ENCODE measurements around the gene SLC46A2. TPM values are rescaled to one million over a fixed set of nuclear protein-coding genes. Genes with fewer than 3 reads are reported as not detected.

The SLC46A2 gene
- total RNA-seq, 2 donors from 2014 or later = 0.80 TPM; not detected in 1

- Histone ChIP-seq H3K4me3 (no peak overlapping the region), H3K27ac (no peak overlapping the region), H3K9me3 (no peaks in the 10 kb centered on the region), H3K36me3 (no peaks in the 10 kb centered on the region), H3K4me1 (replicated peaks) (no peaks in the 10 kb centered on the region), H3K27me3 (replicated peaks; ENCODE audit: insufficient read depth) (no peaks in the 10 kb centered on the region)
- no peak for DNase-seq (ENCODE audit: low spot score)
- TF ChIP-seq POLR2A (IDR thresholded peaks at IDR 0.05) (no peak), POLR2AphosphoS5 (IDR thresholded peaks at IDR 0.05) (no peak), CTCF (IDR thresholded peaks at IDR 0.05) (no peak)
- WGBS = 34% methylated on average over 6 of the region's 6 CpGs
- intact Hi-C loops (cut with DNase I) = no loop called here
Measured at GRCh38 chr9:112898872-112899311, 8.2 kb upstream of the SLC46A2 start.

GRCh38 chr9:112896131-112896530, 5.5 kb upstream of the SLC46A2 start:
- TF ChIP-seq CTCF (IDR thresholded peaks at IDR 0.05) = no peak
- TF ChIP-seq POLR2AphosphoS5 (IDR thresholded peaks at IDR 0.05) = no peak
- no peak for TF ChIP-seq POLR2A (IDR thresholded peaks at IDR 0.05)
- DNase-seq (ENCODE audit: low spot score) = no peak
- H3K27me3 ChIP-seq (replicated peaks; ENCODE audit: insufficient read depth) = no peaks in the 10 kb centered on the region
- no peak overlapping the region for H3K4me3 ChIP-seq
- 60% methylated on average over 3 of the region's 3 CpGs for WGBS
- H3K4me1 ChIP-seq (replicated peaks) = no peaks in the 10 kb centered on the region
- no peaks in the 10 kb centered on the region for H3K9me3 ChIP-seq
- H3K27ac ChIP-seq = no peak overlapping the region
- intact Hi-C loops (cut with DNase I) = no loop called here
- no peaks in the 10 kb centered on the region for H3K36me3 ChIP-seq

GRCh38 chr9:112894699-112895098, 4.0 kb upstream of the SLC46A2 start:
- H3K27ac ChIP-seq = no peak overlapping the region
- no peaks in the 10 kb centered on the region for H3K36me3 ChIP-seq
- H3K27me3 ChIP-seq (replicated peaks; ENCODE audit: insufficient read depth) = no peaks in the 10 kb centered on the region
- WGBS = 94% methylated on average over 1 of the region's 1 CpG
- TF ChIP-seq POLR2A (IDR thresholded peaks at IDR 0.05) (no peak), POLR2AphosphoS5 (IDR thresholded peaks at IDR 0.05) (no peak), CTCF (IDR thresholded peaks at IDR 0.05) (no peak)
- no peak overlapping the region for H3K4me3 ChIP-seq
- no peak for DNase-seq (ENCODE audit: low spot score)
- no peaks in the 10 kb centered on the region for H3K9me3 ChIP-seq
- H3K4me1 ChIP-seq (replicated peaks) = no peaks in the 10 kb centered on the region
- intact Hi-C loops (cut with DNase I) = no loop called here

DNA sequence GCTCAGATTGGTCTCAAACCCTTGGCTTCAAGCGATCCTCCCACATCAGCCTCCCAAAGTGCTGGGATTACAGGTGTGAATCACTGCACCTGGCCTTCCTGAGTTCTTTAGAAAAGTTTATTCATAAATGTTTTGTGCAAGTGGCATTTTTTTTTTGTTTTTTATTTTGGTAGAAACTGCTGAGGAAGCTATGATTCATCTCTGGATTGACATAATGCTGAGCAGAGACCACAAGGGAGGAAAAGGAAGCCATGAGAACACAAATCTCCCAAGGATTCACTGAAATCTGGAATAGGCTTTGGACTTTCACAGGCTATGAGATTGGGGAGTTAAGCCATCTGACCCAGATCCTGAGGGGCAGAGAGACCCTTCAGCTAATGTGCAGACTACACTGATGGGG, 3.4 kb upstream of the SLC46A2 start:
- intact Hi-C loops (cut with DNase I) = no loop called here
- Histone ChIP-seq H3K27ac (no peak overlapping the region), H3K27me3 (replicated peaks; ENCODE audit: insufficient read depth) (no peaks in the 10 kb centered on the region)

More for the DNA sequence above, 3.4 kb upstream of the SLC46A2 start:
- WGBS = 87% methylated on average over 1 of the region's 1 CpG
- Histone ChIP-seq H3K4me3 (no peak overlapping the region), H3K36me3 (no peaks in the 10 kb centered on the region), H3K9me3 (no peaks in the 10 kb centered on the region), H3K4me1 (replicated peaks) (no peaks in the 10 kb centered on the region)
- no peak for DNase-seq (ENCODE audit: low spot score)
- TF ChIP-seq CTCF (IDR thresholded peaks at IDR 0.05) = no peak
- TF ChIP-seq POLR2AphosphoS5 (IDR thresholded peaks at IDR 0.05) = no peak
- no peak for TF ChIP-seq POLR2A (IDR thresholded peaks at IDR 0.05)
